GM19328 (cell line): ENCODE measurements around the gene SNX12.
A peak's percentile ranks its signal among the peaks of the same experiment; 100 is the strongest.

Experiments
- ATAC-seq: cut with Tn5 transposase; IDR thresholded peaks from one replicate; pipeline ENCODE4 v1.9.1; 2021; ENCODE audit warnings: mild to moderate bottlenecking, moderate library complexity; ENCODE audit not compliant: unreplicated experiment

Gene SNX12

GRCh38 chrX:71068044-71068918 lies at the start of gene SNX12:
Gene SNX12, minus strand, starts transcription at chrX:71068334. Its CDS starts 28 bp downstream, at chrX:71068306.
- peak; percentile 92 for ATAC-seq

DNA sequence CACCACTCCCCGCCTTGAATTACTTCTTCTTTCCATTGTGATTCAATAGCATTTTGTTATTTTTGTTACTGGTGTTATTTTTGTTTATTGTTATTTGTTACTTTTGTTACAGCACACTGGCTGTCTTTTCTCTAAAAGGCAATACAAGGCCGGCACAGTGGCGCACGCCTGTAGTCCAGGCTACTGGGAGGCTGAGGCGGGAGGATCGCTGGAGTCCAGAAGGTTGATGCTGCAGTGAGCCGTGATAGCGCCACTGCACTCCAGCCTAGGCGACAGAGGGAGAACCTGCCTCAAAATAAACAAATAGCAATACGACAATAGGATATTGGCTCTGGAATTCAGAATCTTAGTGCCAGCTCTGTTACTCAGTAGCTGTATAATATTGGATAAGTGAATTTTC lies 49.2 kb upstream of the SNX12 start:
- no peak for ATAC-seq

DNA sequence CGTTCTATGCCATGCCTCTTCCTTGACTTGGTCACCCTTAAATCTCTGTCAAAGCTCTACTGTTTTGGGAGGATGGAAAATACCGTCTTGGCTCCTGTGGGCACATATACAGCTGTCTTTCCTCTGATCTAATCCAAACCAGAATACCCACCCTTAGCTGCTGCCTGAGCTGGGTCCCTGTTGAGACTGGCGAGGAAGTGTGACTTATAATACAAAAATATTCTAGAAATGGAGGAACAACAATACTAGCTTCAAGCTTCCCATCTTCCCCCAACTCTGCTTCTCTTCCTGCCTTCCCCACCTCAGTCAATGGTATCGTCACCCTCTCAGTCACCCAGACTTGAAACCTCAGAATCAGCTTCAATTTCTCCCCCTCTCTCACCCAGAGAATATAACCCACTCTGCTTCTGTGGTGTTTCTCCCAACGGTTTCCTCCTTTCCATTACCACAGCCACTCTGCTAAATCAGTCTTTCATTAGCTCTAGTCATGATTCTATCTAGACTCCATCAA lies 43.8 kb upstream of the SNX12 start:
- ATAC-seq = peak; percentile 17

GRCh38 chrX:71111141-71111843 lies 43.2 kb upstream of the SNX12 start, which contains the start of gene IL2RG:
Gene IL2RG, minus strand, starts transcription at chrX:71111577. Its CDS starts 38 bp downstream, at chrX:71111539.
- ATAC-seq = peak; percentile 79

DNA sequence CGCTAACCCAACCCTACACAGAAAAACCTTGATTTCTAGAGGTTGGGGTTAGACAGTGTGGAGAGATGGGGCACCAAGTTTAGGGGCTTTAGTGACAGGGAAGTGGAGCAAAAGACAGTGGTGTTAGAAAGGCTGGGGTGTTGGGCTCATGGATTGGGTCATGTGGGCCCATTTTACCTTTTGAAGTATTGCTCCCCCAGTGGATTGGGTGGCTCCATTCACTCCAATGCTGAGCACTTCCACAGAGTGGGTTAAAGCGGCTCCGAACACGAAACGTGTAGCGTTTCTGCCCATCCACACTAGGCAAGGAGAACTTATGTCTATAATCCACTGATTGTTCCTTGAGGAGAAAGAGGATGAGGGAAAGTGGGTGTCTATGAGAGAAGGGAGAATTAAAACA lies 40.9 kb upstream of the SNX12 start:
- no peak for ATAC-seq

DNA sequence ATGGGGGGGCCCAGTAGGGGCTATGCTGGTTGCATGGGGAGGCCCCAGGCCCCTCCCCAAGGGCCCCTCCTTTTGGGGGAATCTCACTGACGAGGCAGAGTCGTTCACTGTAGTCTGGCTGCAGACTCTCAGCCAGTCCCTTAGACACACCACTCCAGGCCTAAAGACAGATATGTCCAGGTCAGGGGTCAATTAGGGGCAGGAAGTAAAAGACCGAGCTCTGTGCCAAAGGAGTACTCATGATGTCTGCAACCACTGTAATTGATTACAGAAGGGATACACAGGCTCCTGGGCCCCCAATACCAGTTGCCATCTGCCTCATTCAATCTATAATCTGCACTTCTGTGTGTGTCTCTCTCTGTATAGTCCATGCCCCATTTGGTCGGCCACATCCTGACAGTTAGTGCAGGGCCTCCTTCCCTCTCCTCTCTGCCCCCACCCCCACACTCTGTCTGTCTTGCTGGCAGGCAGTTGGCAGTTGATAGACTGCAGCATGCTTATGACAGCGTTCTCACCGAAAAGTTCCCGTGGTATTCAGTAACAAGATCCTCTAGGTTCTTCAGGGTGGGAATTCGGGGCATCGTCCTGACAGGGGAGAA lies 39.7 kb upstream of the SNX12 start:
- no peak for ATAC-seq

GRCh38 chrX:71107245-71107644 lies 39.1 kb upstream of the SNX12 start:
- ATAC-seq = no peak

DNA sequence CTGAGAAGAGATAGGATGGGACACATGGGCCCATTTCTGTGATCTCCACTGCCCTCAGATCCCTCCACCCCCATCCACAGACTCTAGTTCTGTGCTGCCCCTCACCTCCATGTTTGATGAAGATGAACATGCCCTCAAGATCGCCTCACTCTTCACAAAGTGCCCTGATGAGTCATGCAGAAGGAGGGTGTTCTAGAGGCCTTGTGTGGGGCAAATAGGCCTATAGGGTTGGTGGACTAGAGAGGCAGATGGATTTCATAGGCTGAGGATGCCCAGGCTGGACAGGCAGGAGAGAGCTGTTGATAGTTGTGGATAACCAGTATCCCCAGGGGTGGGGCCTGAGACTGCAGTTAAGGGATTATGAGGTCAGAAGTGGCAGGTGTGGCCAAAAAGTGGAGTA lies 38.3 kb upstream of the SNX12 start, which contains the start of gene CXorf65:
TSS of gene CXorf65 (minus strand) at position 314 of the 400 bp plus-strand sequence. CDS start at position 130, 184 bp downstream.
- ATAC-seq = no peak

- no peak for ATAC-seq
Measured at GRCh38 chrX:71105628-71106027, 37.5 kb upstream of the SNX12 start.

- ATAC-seq = no peak
Measured at GRCh38 chrX:71103110-71103983, 35.2 kb upstream of the SNX12 start.

DNA sequence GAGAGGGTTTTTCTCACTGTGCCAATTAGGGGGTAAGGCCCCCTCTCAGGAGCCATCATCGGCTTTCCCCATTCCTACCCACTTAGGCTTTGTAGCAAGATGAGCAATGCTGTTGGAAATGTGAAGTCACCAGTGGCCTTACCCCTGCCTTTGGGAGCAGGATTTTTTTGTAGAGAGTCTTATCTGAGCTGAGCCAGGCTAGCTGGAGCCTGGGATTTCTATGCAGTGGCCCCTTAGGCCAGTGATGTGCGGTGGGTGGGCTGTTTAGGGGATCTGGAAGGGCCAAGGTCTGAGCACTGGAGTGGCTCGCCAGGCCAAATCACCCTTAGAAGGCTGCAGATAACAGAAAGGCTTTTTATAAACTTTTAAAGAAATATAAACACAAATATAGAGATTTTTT lies 34.2 kb upstream of the SNX12 start:
- ATAC-seq = no peak

- ATAC-seq = no peak
Measured at GRCh38 chrX:71100581-71101505, 32.7 kb upstream of the SNX12 start.

DNA sequence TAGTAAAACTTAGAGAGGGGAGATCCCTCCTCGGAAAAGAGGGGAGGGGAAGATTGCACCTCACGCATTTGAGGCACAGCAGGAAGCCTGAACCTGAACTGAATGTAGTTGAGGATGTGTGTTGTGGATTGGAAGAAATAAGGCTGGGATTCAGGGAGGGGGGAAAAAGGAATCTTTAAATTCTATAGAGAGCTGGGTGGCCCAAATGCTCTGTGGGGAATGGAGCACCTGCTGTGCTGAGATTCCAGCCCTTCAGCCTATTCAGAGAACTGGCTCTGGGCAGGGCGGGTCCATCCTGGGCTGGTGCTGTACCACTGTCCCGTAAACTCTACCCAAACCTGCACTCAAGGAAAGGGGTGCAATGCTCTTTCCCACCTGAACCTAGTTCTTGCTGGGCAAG lies 31.6 kb upstream of the SNX12 start:
- no peak for ATAC-seq

DNA sequence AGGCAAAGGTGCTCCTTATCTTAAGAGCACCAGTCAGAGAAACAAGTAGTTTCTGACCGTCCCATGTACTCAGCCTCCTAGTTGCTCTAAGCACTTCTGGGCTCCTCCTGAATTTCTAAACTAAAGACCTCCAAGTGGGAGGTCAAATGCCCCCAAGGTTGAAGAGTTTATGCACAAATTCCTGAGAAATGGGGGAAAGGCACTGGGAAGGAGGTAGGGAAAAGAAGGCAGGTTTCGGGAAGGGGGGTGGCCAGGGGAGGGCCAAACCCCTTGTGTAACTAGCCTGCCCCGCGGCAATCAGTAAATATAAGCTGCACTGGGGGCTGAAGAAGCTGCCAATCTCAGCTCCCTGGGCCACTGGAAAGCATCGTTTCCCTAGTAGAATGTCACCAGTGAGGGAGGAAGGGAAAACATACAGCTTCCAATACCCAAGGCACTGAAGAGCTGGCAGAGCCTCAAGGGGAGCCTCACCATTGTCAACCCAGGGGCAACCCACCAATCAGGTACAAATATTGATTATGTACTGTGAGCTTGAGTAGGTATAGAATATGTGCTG lies 30.9 kb upstream of the SNX12 start:
- ATAC-seq = no peak

DNA sequence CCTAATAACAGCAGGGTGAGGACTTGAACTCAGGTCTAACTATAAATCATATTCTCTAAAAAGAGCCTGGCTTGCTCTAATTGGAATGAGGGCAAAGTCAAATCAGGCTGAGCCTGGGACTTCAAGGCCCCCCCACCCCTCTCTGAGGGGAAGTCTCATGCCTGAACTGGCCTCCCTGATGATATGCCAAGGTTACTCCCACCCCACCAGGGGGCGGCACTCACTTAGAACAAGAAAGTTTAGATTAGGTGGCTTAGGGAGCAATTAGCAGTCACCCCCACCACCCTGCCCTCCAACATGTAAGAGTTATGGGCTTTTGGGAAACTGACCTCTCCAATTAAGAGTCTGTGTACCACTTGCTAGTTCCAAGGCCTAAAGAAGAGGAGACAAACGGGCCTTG lies 30.2 kb upstream of the SNX12 start:
- no peak for ATAC-seq

DNA sequence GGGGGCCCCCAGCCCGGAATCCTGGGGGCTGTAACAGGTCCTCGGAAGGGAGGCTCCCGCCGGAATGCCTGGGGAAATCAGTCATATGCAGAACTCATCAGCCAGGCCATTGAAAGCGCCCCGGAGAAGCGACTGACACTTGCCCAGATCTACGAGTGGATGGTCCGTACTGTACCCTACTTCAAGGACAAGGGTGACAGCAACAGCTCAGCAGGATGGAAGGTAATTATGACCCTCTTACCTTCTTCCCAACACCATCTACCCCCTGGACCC lies 28.6 kb upstream of the SNX12 start:
- no peak for ATAC-seq

- no peak for ATAC-seq
Measured at GRCh38 chrX:71095981-71096759, 28.0 kb upstream of the SNX12 start.

- ATAC-seq = no peak
Measured at GRCh38 chrX:71095555-71095980, 27.4 kb upstream of the SNX12 start, which contains the start of gene FOXO4. Gene FOXO4, plus strand, starts transcription at chrX:71095851. Its CDS starts 678 bp downstream, at chrX:71096529.
